Activated CD8-positive, alpha-beta memory T cell treated with anti-CD3 and anti-CD28 coated beads for 1 hour (primary cell): ENCODE measurements around the gene HNRNPK.
"Not testable (repeated sequence)": the region's sequence is repeated elsewhere in the genome, so short reads cannot be mapped to it uniquely, and the experiment has no call there.

ENCODE experiments used
- DNase-seq, 2 donors: peaks; one replicate each; pipeline ENCODE4 v3.0.0-alpha.2; 2020; ENCODE audit warnings: low read depth in 1 of 2; ENCODE audit errors: extremely low read depth in 1 of 2

The HNRNPK gene

DNA sequence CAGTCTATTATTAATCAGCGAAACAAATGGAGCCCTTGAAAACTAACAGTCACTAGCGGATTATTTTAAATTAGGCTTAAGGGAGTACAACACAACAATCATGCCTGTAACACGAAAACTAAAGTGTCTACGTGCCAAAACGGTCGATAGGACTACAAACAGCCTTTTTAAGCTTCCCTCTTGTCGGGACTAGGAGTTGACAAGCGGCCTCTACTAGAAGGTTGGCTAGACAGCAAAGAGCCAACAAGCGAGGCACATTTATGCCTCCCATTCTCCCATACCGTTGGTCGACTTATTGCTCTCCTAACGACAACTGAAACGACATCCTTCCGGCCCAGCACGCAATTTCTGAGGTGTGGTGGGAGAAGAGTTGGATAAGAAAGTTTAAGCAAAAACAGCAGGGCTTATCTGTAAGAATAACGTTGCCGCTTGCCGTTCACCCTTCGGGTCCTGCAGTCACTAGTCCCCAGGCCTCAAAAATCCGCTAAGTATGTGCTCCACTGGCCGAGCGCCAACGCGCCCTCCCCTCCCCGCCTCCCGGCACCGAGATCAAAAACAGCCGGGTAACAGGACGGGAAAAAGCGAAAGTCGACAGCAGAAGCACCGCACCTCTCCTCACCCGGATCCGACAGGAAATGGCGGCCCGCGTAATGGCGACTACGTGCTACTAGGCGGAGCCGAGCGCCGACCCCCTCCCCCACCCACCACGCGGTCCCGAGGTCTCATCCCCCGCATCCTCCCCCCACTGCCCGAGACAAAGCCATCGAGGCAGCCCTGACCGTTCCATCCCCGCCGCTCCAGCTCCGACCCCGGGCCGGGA lies 813 bp downstream of the HNRNPK start:
- DNase-seq: peak; percentile 68 to 81

DNA sequence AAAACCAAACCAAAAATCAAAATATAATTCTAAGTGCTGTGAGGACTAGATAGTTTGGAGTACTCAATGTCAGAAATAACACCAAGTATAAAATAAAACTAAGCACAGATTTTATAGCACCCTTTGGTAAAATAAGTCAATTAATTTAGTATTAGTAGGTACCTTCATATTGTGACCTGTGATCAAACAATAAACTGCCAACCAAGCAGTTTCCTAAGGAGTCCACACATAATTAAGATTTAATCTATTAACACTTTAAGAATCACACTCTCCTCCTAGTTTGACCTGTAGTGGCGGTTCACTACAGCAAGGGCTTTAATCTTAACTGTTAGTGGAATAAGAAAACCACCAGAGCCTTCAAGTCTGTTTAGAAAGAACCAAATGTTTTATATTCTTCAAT lies 2.8 kb downstream of the HNRNPK start:
- DNase-seq: no peak

DNA sequence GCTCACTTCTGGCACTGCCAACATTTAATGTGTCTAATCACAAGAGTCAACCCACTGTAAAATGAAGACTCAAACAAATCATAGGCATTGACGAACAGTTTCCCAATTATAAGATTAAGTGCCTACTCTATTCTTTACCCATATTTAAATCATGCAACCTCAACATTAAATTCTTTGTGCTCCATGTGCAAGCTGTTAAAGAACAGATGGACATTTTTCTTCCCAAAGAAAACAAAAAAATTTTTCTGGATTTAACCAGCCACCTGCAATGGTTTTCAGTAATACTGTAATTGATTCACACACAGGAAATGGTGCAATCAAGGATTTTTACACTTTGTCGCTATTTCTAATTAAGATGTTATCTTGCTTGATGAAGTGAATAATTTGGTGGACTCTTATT lies 3.6 kb downstream of the HNRNPK start:
- DNase-seq: no peak

DNA sequence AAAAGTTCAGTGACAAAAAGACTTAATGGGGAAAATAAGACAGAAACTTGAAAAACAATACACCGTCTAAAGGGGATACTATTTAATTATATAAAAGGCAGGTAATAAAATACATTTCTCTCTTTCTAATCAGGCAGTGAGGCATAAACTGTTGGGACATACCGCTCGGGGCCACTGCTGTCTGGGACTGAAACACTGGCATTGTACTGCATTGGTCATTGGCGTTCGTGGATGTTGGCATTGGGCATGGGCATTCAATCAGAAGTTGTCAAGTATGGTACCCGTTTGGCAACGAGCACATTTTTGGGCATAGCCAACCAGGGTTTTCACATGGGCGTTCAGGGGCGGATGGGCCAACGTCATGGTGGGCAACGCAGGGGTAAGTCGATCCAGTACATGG lies 4.7 kb downstream of the HNRNPK start:
- no peak for DNase-seq

DNA sequence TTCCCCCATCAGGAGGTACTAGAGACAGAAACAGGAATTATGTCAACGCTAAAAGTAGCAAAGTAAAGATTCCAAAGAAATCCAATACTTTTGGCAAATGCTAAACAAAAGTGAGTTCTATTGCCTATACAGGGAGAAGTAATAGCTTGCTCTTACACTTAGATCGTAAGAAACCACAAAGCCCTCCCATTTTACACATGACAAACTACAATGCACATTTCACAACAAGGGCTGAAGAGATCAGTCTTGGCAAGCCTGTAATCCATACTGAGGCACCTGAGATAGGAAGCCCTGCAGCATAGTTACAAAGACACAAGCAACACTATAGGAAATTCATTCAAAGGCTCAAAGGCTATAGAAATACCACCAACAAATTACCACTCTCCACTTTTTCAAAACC lies 7.7 kb downstream of the HNRNPK start:
- no peak for DNase-seq

DNA sequence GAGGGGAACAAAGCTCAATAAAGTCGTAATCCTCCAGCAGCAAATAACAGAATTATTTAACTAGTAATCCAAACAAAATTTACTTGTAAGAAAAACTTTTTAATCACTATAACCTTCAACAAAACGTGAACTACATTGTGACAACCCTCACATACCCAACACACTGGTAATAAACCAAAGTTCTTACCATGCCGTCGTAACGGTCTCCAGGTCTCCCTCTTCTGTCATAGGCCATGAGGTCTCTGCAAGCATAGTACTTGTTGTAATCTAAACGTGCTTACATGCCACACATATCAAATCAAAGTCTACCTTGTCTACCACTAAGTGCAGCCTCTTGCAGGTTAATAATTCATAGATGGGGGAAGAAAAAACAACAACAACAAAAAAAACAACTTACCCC lies 8.5 kb downstream of the HNRNPK start:
- DNase-seq: no peak

DNA sequence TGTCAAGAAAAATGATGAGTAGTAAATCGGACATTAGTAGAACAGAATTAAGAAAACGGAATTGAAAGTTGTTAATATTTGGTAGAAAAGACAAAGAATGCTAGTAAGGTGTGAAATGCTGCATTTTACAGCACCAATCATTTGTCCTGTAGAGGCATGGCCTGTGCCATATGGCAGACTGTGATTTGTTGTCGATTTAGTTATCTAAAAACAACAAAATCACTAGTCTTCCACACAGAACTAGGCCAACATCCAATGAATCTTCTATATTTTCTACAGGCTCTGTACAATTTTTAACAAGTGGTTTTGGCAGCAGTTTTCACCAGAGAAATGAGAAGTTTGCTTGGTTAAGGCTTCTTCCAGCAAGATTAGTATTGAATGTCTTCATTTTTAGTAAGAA lies 10.4 kb downstream of the HNRNPK start:
- DNase-seq: no peak

DNA sequence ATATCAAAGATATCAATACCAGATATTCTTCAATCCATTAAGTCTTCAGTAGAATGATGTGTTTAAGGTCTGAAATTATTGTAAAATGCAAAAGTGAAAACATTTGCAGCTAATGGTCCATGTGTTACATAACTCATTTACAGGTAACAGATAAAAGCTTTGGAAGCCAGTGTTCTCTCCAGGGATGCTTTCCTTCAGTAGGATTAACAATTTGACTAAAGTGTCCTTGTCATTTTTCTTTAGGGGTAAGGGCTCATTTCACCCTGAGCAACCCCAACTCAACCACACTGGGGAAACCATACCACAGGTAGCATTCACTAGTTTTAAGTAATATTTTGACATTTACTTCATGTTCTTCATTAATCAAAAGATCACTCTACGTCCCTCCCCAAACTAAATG lies 12.9 kb downstream of the HNRNPK start:
- DNase-seq: no peak

DNA sequence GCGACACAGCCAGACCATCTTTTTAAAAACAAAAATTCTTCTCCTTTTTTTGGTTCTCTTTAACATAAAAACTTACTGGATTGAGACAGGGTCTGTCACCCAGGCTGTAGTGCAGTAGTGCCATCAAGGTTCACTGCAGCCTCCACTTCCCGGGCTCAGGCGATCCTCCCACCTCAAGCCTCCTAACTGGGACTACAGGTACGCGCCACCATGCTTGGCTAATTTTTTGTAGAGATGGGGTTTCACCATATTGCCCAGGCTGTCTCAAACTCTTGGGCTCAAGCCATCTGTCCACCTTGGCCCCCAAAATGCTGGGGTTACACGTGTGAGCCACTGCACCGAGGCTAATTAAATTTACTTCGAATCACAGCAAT lies 13.8 kb downstream of the HNRNPK start:
- no peak for DNase-seq

DNA sequence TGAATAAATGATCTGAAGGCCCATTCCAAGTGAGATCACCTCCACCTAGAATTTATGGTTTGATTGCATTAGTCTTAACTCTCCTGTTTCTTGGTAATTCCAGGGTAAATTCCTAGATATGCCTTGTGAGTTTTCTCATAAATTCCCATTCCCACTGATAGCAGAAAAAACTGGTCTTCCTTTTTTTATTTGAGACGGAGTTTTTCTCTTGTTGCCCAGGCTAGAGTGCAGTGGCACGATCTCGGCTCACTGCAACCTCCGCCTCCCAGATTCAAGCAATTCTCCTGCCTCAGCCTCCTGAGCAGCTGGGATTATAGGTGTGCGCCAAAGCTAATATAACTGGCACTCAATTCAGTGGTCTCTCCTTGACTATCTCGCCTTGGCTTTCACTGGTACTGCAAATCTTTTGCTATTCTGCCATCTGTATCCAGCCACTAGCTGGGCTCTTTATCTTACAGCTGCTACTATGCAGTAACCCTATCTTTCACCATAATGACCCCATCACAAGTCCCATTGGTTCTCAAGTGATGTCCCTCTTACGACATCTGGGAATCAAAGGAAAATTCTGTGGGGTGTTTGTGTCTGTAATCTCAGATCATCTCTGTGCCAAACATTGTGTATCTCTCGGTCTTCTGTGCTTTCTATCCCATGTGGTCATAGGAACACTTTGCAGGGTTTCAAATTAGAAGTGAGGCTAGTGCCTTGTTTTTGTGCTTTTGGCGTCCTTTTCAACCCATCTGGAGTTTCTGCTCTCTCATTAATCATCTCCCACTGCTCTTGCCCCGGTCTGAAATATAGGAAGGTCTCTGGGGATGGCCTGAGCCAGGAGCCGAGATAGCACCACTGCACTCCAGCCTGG lies 14.4 kb downstream of the HNRNPK start:
- DNase-seq: no peak

DNA sequence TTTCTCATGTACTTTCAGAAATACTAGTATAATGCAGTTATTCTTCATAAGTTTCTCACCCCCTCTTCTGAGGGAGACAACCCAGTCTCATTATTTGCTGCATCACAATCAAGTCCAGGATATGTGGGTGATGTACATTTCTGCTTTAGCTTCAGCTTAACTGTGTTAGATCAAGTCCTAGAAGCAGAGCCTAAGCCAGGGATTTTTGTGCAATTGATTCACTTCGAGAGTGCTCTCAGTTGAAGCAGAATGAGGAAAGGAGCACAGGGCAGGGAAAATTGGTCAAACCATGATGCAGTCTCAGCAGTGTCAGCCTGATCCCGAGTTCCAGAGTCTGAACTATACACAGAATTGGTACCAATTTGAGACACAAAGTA lies 15.1 kb downstream of the HNRNPK start:
- DNase-seq: no peak

DNA sequence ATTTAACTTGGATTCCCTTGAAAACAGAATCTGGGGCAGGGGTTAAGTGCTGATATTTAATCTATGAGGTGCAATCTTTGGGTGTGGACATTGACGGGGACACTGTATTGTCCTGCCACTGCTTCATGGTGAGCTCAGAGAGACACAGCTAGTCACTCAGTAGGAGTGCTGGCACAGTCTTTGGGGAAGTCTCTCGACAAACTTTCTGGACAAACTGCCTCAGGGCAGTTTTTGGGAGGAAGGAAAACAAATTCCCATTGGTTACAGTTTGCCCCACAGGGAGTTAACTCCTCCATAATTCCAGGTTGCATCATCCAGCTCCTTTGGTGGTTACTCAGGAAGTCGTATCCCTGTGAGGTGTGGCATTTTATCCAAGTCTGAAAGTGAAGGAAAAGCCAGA lies 17.9 kb downstream of the HNRNPK start:
- no peak for DNase-seq

DNA sequence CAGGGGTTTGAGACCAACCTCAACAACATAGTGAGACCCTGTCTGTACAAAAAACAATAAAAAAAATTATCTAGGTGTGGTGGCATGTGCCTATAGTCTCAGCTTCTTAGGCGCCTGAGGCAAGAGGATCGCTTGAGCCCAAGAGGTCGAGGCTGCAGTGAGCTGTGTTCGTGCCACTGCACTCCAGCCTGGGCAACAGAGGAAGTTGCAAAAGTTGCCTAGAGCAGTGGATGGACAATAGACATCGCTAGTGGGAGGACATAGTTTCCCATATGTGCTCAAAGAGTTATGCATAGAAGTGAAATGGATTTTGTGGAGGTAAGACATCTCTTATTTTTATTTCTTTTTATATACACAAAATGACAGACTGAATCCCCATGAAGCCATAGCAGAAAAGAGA lies 19.0 kb downstream of the HNRNPK start:
- no peak for DNase-seq

DNA sequence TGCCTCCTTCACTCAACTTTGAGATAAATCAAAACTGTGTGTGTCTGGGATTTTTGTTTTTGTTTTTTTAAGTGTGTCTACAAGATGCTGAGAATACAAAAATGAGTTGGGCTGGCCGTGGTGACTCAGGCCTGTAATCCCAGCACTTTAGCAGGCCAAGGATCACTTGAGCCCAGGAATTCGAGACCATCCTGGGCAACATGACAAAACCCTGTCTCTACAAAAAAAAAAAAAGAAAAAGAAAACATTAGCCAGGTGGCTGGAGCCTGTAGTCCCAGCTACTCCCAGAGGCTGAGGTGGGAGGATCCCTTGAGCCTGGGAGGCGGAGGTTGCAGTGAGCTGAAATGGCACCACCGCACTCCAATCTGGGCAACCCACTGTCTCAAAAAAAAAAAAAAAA lies 21.0 kb downstream of the HNRNPK start:
- no peak for DNase-seq

DNA sequence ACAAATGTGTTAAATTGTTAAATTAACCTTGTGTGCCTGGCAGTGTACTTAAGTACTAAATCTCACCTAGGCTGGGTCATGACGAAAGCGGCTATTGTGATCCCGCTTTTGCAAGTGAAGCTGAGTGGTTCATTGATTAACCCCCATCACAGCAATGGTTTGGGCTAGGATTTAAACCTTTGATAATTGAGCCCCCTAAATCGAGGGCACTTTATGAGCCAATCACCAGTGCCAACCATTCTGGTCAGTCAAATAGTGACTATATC lies 22.8 kb downstream of the HNRNPK start:
- no peak for DNase-seq

DNA sequence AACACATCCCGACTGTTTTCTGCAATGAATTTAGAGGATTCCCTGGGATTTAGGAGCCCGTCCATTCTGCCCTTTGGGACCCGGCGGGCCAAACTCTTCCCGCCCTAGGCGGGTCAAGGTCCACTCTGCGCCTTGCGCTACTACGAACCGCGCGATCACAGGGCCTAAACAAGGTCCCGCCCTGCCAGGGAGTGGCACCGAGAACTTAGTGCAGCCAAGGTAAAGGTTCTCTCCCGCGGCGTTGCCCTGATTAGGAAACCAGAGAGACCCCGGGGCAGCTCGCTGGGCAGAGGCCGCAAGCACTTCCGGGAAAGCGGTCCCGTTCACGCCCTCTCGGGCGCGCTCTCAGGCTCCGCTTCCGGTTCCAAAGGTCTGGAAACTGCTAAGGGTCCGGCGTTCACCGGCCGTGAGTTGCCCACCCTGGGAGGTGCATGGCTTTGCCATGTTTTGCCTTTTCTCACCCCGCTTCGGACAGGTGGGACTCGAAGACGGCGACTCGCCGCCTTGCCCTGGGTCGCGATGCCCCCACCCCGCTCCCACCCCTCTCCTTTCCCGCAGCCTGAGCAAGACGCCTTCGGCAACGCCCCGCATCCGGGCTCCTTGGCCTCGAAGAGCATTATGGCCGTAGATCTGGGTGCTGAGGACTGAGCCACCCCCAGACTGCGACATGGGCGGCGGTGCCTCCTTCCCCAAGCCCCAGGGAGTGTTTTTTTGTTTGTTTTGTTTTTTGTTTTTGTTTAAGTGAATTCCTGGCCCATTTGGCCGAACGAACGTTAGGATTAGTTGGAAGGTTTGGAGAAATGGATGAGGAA lies 23.4 kb downstream of the HNRNPK start:
- DNase-seq: peak in 1 of 2 donors; percentile 38

DNA sequence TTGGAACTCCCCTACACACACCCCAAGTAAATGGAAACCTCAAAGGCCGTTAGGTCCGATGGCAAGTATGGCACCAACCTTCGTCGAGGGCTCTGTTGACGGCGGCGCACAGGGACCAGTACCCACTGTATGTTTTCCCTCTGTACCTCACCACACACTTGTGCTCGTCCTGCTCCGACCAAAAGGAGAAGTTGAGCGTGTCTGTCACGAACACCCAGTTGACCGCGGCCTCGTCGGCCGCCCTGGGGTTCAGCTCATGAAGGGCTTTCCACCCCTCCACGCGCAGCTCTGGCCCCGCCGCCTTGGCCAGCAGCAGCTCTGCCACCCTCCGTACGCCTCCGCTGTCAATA lies 24.0 kb downstream of the HNRNPK start:
- peak in 1 of 2 donors; percentile 6 for DNase-seq

DNA sequence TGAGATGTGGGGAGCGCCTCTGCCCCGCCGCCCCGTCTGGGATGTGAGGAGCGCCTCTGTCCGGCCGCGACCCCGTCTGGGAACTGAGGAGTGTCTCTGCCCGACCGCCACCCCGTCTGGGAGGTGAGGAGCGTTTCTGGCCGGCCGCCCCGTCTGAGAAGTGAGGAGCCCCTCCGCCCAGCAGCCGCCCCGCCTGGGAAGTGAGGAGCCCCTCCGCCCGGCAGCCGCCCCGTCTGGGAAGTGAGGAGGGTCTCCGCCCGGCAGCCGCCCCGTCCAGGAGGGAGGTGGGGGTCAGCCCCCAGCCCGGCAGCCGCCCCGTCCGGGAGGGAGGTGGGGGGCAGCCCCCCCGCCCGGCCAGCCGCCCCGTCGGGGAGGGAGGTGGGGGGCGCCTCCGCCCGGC lies 31.9 kb downstream of the HNRNPK start:
- DNase-seq: not testable (repeated sequence)

DNA sequence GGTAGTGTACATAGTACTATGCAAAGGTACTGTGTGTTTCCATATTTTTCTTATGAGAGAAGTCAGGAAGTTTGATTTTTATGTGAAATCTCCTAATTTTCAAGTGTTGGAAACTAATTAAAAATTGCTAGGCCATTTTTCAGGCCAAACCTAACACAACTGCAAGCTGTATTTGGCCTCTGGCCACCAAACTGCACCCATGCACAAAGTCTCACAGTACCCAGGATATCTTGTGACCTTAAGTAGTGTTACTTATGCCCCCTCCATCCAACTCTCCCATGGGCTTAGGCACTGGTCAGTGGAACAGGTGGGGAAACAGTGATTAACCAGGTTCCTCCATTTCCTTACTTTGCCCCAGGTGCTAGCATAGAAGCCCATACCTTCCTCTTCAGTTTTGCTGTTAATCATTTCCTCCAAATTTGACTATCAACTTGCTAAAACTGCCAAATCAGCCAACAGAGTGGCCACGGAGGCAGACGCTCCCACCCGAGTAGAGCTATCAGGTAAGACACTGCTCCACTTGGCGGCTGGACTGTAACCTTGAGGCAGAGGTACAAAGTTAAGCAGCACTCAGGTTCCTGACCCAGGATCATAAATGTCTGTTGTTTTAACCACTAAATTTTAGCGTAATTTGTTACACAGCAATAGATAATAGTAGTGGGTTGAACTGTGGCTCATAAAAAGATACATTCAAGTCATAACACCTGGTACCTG lies 39.3 kb downstream of the HNRNPK start:
- no peak for DNase-seq

DNA sequence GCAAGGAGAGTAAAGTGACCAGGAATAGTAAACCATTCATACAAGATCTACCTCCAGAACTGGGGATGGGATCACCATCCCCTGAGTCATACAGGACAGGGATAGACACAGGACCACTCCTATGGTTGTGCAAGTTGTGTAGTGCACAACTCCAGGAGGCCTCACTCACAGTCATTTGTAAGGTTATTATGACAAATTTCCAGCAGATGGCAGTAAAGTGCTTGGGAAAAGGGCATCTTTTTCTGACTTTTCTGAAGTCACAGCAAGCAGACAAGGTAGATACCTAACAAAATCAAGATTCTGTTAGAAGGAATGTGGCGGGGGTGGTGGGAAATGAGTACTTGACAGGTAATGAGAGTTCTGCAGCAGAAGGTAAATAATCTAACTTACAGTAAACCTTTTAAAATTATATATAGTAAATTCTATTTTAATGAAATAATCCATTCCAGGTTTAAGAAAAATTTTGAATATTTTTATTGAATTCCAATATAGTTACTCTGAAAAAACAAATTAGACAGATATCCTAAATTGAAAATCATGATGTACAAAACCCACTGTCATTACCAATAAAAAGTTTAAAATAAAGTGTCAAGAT lies 42.1 kb downstream of the HNRNPK start:
- no peak for DNase-seq

DNA sequence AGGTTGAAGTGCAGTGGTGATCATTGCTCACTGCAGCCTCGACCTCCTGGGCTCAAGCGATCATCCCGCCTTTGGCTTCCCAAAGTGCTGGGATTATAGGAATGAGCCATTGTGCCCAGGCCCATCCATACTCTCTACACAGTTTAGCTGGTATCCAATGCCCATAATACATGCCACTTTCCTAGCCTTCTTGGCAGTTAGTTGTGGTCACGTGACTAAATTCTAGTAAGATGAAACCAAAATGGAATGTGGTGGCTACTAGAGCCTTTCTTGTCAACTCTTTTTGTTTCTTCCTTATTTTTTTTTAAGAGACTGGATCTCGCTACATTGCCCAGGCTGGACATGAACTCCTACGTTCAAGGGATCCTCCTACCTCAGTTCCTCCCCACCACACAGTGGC lies 43.5 kb downstream of the HNRNPK start:
- DNase-seq: no peak
